ENCODE data around the gene CD8B2.
"Not testable (repeated sequence)": the region's sequence is repeated elsewhere in the genome, so short reads cannot be mapped to it uniquely, and the experiment has no call there.

The CD8B2 gene

DNA sequence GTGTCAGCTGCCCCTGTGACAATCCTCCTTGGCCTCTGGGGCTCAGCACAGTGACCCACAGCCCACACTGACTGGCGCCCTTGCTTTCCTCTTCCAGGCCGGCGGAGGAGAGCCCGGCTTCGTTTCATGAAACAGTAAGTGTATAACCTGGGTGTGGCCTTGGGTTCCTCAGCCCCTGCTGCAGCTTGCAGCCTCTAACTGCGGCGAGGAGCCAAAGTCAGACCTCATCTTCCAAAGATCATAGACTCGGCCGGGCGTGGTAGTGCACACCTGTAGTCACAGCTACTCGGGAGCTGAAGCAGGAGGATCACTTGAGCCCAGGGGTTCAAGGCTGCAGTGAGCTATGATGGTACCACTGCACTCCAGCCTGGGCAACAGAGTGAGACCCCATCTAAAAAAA, 17.0 kb downstream of the CD8B2 start:
- H3K9me3 Mint-ChIP-seq; H3K36me3 Mint-ChIP-seq (ENCODE audit: low read depth): not testable (repeated sequence)

DNA sequence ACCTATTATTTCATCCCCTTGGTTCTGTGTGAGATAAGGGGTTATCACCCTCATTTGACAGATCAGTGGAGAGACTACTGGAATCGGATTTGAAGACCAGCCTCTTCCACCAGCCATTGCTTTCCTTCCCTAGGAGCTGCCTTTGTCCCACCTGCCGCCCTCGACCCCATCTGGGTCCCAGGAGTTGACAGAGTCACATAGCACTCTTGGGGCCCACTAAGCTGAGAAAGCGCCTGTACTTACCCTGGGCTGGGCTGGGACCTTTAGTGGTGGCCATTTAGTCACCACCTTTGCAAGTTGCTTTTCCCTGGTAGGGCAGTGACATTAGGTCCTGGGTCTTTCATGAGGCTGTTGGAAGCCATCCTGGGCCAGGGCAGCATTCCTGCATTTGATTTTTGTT, 17.6 kb downstream of the CD8B2 start:
- H3K4me3 Mint-ChIP-seq; H3K27me3 Mint-ChIP-seq (ENCODE audit: low read depth); H3K27ac Mint-ChIP-seq; H3K4me1 Mint-ChIP-seq; H3K36me3 Mint-ChIP-seq (ENCODE audit: low read depth); H3K9me3 Mint-ChIP-seq: not testable (repeated sequence)

More for the DNA sequence above, 17.0 kb downstream of the CD8B2 start:
- H3K4me1 Mint-ChIP-seq; H3K27ac Mint-ChIP-seq; H3K27me3 Mint-ChIP-seq (ENCODE audit: low read depth); H3K4me3 Mint-ChIP-seq: not testable (repeated sequence)

DNA sequence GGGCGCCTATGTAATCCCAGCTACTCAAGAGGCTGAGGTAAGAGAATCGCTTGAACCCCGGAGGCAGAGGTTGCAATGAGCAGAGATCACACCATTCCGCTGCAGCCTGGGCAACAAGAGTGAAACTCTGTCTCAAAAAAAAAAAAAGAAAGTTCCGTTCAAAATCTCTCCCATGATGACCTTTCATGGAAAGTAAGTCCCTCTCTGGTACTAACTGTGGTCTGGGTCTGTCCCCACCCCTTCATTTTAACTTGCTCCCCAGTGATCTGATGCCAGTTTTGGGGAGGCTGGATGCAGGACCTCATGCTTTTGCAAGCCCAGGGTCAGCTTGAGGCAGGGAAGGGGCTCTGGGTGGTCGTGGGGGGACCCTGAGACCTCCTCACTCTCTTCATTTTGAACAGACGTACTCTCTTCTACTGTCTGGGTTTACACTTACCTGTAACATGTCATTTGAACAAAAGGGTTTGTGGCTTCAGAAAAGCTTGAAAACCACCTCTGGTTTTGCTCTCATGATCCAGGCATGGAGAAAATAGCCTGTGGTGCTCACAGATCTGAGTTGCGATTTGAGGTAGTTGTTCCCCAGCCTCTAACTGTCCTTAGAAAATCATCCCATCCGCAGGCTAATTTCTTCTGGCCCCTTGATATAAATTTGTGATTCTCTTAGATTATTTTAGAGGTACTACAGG, 19.0 kb downstream of the CD8B2 start:
- not testable (repeated sequence) for H3K27ac Mint-ChIP-seq; H3K9me3 Mint-ChIP-seq; H3K27me3 Mint-ChIP-seq (ENCODE audit: low read depth); H3K4me3 Mint-ChIP-seq; H3K36me3 Mint-ChIP-seq (ENCODE audit: low read depth); H3K4me1 Mint-ChIP-seq

DNA sequence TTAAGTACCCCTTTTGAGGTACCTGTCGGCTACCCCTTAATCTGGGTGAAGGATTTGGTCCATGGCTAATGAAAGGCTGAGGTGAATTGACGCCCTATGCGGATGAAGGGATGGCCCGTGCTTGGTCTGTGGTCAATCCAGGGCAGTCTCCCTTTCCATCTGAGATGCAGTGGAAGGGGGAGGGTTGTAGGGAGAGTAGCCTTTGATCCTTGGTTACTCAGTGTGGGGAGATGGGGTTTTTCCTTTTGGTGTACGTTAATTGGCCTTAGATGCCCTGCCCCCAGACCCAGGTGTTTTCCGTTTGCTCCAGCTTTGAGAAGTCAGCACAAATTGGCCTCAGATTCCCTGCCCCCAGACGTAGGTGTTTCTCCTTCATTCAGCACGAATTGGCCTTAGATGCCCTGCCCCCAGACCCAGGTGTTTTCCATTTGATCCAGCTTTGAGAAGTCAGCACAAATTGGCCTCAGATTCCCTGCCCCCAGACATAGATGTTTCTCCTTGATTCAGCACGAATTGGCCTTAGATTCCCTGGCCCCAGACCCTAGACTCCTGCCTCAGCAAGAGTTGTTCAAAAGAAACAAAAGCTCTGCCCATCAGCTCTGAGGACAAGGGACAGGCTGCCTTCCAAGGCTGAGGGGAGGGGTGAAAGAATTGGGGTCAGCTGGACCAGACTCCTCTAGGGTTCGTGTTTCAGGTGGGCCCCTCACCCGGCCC, 21.7 kb downstream of the CD8B2 start:
- H3K4me3 Mint-ChIP-seq, H3K4me1 Mint-ChIP-seq: not testable (repeated sequence)

DNA sequence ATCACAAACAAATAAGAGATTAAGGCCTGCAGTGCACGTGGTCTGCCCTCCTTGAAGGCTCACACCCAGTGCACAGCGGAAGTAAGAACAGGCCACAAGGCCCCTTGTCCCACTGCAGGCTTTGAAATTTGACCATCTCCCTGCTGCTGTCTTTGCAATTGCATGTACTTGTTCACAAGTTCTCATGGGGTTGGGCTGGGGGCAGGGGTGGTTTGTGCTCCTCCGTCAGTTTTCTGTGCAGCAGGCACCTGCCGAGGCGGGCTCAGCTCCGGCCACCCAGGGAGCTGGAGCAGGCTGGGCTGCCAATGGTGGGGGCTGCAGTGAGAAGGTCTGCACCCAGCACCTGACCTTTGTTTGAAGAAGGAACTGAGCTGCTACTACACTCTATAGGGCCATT, 22.2 kb downstream of the CD8B2 start:
- not testable (repeated sequence) for H3K27ac Mint-ChIP-seq; H3K27me3 Mint-ChIP-seq (ENCODE audit: low read depth); H3K4me1 Mint-ChIP-seq; H3K9me3 Mint-ChIP-seq; H3K4me3 Mint-ChIP-seq; H3K36me3 Mint-ChIP-seq (ENCODE audit: low read depth)

More for the DNA sequence above, 21.7 kb downstream of the CD8B2 start:
- not testable (repeated sequence) for H3K27me3 Mint-ChIP-seq (ENCODE audit: low read depth); H3K9me3 Mint-ChIP-seq; H3K27ac Mint-ChIP-seq; H3K36me3 Mint-ChIP-seq (ENCODE audit: low read depth)

DNA sequence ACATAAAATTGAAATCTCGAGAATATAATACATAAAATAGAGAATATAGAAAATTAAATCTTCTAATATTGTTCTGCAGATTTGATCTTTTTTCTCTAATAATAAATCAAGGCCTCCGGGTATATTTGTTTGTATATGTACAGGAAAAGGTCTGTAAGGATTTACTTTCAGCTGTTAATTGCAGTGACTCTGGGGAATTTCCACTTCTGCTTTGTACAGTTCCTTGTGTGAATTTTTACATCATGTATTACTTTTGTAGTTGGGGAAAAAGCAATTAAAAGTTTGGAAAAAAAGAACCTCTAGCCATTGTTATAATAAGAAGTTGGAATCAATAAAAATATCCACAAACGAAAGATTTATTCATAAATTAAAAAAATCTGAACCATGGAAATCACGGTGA, 23.6 kb downstream of the CD8B2 start:
- not testable (repeated sequence) for H3K9me3 Mint-ChIP-seq; H3K4me1 Mint-ChIP-seq; H3K27ac Mint-ChIP-seq; H3K4me3 Mint-ChIP-seq; H3K36me3 Mint-ChIP-seq (ENCODE audit: low read depth); H3K27me3 Mint-ChIP-seq (ENCODE audit: low read depth)

DNA sequence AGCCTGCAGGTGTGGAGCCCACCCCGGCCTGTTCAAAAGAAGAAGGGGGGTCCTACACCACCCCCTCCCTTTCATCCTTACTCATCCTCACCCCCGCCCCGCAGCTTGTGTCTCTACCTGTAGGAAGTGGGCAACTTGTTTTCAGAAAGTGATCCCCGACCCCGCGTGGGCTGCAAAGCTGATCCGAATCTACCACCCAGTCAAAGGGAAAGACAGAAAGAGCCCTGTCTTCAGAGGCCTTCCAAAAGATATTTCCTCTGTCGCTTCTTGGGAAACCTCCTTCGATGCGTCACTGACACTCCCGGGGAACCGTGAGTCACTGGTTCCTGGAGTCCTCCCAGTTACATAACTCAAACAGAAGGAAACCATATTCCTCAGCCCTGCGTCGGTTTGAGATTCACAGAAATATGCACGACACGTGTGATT, 24.3 kb downstream of the CD8B2 start:
- not testable (repeated sequence) for H3K4me3 Mint-ChIP-seq; H3K27me3 Mint-ChIP-seq (ENCODE audit: low read depth); H3K27ac Mint-ChIP-seq; H3K36me3 Mint-ChIP-seq (ENCODE audit: low read depth); H3K4me1 Mint-ChIP-seq; H3K9me3 Mint-ChIP-seq

DNA sequence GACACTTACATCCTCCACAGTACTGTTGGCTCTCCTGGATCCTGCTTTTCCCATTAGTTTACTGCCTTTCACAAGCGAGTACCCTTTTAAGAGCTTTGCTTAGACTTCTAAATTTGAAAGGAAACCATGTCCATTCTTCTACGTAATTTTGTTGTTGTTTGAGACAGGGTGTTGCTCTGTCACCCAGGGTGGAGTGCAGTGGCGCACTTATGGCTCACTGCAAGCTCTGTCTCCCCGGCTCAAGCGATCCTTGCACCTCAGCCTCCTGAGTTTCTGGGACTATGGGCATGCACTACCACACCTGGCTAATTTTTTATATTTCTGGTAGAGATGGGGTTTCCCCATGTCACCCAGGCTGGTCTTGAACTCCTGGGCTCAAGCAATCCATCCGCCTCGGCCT, 24.8 kb downstream of the CD8B2 start:
- H3K36me3 Mint-ChIP-seq (ENCODE audit: low read depth); H3K27me3 Mint-ChIP-seq (ENCODE audit: low read depth); H3K27ac Mint-ChIP-seq; H3K9me3 Mint-ChIP-seq; H3K4me3 Mint-ChIP-seq; H3K4me1 Mint-ChIP-seq: not testable (repeated sequence)

DNA sequence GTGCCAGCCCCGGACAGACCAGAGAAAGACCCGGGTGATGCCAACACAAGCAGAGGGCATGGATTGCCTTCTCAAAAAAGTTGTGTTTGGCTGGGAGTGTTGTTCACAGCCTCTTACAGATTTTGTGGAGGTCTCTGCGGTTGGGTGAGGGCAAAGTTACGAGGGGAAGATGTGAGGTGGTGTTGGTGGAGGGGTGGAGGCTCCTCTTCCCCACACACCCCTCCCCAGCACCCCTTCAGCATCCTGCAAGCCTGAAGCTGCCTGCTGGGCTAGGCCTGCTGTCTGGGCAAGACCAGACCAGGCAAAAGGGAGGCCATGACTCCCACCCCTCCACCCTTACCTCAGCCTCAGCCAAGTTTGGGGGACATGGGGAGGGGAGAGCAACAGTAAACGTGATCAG, 26.2 kb downstream of the CD8B2 start:
- H3K4me1 Mint-ChIP-seq; H3K36me3 Mint-ChIP-seq (ENCODE audit: low read depth); H3K27ac Mint-ChIP-seq; H3K27me3 Mint-ChIP-seq (ENCODE audit: low read depth); H3K9me3 Mint-ChIP-seq; H3K4me3 Mint-ChIP-seq: not testable (repeated sequence)

DNA sequence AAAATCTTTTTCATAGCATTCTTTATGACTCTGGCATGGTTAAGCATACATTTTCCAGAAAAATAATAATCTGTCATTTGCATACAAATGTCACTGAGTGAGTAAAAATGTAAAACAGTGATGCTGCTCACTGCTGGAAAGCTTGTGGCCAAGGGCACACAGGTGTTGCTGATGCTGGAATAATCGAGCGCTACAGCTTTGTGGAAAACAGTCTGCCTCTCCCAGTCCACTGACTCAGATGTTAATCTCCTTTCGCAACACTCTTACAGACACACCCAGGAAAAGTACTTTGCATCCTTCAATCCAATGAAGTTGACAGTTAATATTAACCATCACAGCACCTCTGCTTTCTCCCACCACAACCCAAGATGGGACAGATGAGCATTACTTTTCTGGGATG, 27.7 kb downstream of the CD8B2 start:
- H3K4me1 Mint-ChIP-seq; H3K27ac Mint-ChIP-seq; H3K9me3 Mint-ChIP-seq; H3K36me3 Mint-ChIP-seq (ENCODE audit: low read depth); H3K4me3 Mint-ChIP-seq; H3K27me3 Mint-ChIP-seq (ENCODE audit: low read depth): not testable (repeated sequence)

DNA sequence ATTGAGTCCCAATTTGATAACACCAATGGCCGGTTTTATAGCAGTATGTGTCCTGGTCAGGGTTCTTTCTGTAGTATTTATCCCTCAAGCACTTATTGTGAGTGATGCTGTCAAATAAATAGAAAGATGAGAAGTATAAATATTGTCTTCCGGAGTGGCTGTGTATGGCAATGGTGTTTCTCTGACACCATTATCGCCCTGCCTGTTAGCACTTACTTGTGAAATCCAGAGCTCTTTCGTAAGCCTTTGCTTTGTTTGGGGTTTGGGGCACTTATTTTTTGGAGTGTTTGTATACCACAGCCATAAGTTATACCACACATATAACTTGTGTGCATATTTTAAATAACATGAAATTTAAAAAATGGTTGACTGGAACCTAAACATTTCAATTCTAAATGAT, 29.3 kb downstream of the CD8B2 start:
- TF ChIP-seq, protein P1, sequence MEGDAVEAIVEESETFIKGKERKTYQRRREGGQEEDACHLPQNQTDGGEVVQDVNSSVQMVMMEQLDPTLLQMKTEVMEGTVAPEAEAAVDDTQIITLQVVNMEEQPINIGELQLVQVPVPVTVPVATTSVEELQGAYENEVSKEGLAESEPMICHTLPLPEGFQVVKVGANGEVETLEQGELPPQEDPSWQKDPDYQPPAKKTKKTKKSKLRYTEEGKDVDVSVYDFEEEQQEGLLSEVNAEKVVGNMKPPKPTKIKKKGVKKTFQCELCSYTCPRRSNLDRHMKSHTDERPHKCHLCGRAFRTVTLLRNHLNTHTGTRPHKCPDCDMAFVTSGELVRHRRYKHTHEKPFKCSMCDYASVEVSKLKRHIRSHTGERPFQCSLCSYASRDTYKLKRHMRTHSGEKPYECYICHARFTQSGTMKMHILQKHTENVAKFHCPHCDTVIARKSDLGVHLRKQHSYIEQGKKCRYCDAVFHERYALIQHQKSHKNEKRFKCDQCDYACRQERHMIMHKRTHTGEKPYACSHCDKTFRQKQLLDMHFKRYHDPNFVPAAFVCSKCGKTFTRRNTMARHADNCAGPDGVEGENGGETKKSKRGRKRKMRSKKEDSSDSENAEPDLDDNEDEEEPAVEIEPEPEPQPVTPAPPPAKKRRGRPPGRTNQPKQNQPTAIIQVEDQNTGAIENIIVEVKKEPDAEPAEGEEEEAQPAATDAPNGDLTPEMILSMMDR (IDR thresholded peaks at IDR 0.05; ENCODE audit: unreplicated experiment in 3 of 3), result no peak
- no peak overlapping the region for H3K4me3 Mint-ChIP-seq
- no peaks in the 10 kb centered on the region for H3K4me1 Mint-ChIP-seq
- no peaks in the 10 kb centered on the region for H3K36me3 Mint-ChIP-seq (ENCODE audit: low read depth)
- no peaks in the 10 kb centered on the region for H3K27me3 Mint-ChIP-seq (ENCODE audit: low read depth)
- H3K27ac Mint-ChIP-seq, result no peak overlapping the region
- no peaks in the 10 kb centered on the region for H3K9me3 Mint-ChIP-seq
